Skeletal muscle tissue (tissue), 4 donors: Measurements from ENCODE around the gene TDRD1. TPM values are rescaled to one million over a fixed set of nuclear protein-coding genes. Genes with fewer than 3 reads are reported as not detected.
"Not testable (repeated sequence)": the region's sequence is repeated elsewhere in the genome, so short reads cannot be mapped to it uniquely, and the experiment has no call there.

Experiments used
- H3K27ac ChIP-seq: one replicate; pipeline ENCODE4 v1.7.0; 2013; ENCODE audit warnings: mild to moderate bottlenecking, low read depth, low read length, inconsistent platforms
- H3K27me3 ChIP-seq, 3 donors: one replicate each; pipeline ENCODE4 v1.7.0; 2013; ENCODE audit warnings: low read length in 3 of 3; ENCODE audit not compliant: control insufficient read depth in 3 of 3, insufficient read depth in 3 of 3
- H3K36me3 ChIP-seq, 3 donors: one replicate each; pipeline ENCODE4 v1.7.0; 2013; ENCODE audit warnings: low read length in 3 of 3; ENCODE audit not compliant: control insufficient read depth in 3 of 3, insufficient read depth in 3 of 3
- H3K4me1 ChIP-seq, 3 donors: one replicate each; pipeline ENCODE4 v1.7.0; 2013; ENCODE audit warnings: low read length in 3 of 3, mild to moderate bottlenecking in 3 of 3; ENCODE audit not compliant: control insufficient read depth in 3 of 3, insufficient read depth in 3 of 3
- H3K4me3 ChIP-seq, 3 donors: one replicate each; pipeline ENCODE4 v1.7.0; 2013; ENCODE audit warnings: low read length in 3 of 3
- H3K9ac ChIP-seq, 3 donors: one replicate each; pipeline ENCODE4 v1.7.0; 2013; ENCODE audit warnings: low read length in 3 of 3, mild to moderate bottlenecking in 3 of 3, moderate library complexity in 2 of 3, low read depth in 1 of 3
- H3K9me3 ChIP-seq, 3 donors: one replicate each; pipeline ENCODE4 v1.7.0; 2013; ENCODE audit warnings: low read length in 3 of 3; ENCODE audit not compliant: control insufficient read depth in 3 of 3
- total RNA-seq: library from RNA; depleted of rRNA; stranded (reverse); fragments of >200 nt; gene quantifications from one replicate; pipeline ENCODE4 v1.2.3, GENCODE V29; 2014
- donor health status: Osteomylitis.

The TDRD1 gene
- 0.52 TPM for total RNA-seq

GRCh38 chr10:114179148-114179547 lies at the start of gene TDRD1:
Gene TDRD1 (plus strand): TSS chr10:114179353. CDS start chr10:114187832, 8,479 bp downstream.
- Histone ChIP-seq H3K36me3 (no peaks in the 10 kb centered on the region), H3K27ac (no peak within 1 kb of the TSS), H3K9ac (no peak within 1 kb of the TSS), H3K27me3 (no peaks in the 10 kb centered on the region), H3K9me3 (no peaks in the 10 kb centered on the region), H3K4me3 (no peak within 1 kb of the TSS), H3K4me1 (peaks cover 0 to 10% (median 0%) of the 10 kb centered on the region in 3 donors)

GRCh38 chr10:114131094-114131493 lies 48.1 kb upstream of the TDRD1 start:
- Histone ChIP-seq H3K9me3 (no peaks in the 10 kb centered on the region), H3K4me1 (no peaks in the 10 kb centered on the region), H3K27me3 (no peaks in the 10 kb centered on the region), H3K9ac (no peak overlapping the region), H3K36me3 (peaks cover 14 to 68% (median 51%) of the 10 kb centered on the region in 3 donors), H3K4me3 (no peak overlapping the region), H3K27ac (no peak overlapping the region)

GRCh38 chr10:114135476-114135875 lies 43.7 kb upstream of the TDRD1 start:
- Histone ChIP-seq H3K9ac (no peak overlapping the region), H3K27me3 (no peaks in the 10 kb centered on the region), H3K4me1 (no peaks in the 10 kb centered on the region), H3K4me3 (no peak overlapping the region), H3K36me3 (peaks cover 8 to 47% (median 28%) of the 10 kb centered on the region in 3 donors), H3K27ac (no peak overlapping the region), H3K9me3 (no peaks in the 10 kb centered on the region)

DNA sequence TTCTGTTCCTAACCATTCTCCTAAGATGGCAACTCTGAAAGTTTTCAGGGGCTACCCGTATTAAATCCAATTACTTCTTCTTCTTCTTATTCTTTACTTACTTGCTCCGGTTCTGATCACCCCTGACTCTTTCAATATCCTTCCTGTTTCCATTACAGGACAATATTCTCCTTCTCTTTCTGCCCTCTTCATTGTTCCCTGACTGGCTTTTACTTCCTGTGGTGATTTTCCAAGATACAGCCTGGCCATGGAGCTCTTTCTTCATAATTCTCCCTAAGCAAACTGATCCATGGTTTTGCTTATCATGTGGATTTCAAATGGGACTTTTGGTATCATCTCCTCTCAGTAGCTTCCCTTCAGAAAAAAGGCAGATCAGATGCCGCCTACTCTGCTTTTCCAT lies 40.6 kb upstream of the TDRD1 start:
- peaks cover 2 to 39% (median 22%) of the 10 kb centered on the region in 3 donors for H3K36me3 ChIP-seq

DNA sequence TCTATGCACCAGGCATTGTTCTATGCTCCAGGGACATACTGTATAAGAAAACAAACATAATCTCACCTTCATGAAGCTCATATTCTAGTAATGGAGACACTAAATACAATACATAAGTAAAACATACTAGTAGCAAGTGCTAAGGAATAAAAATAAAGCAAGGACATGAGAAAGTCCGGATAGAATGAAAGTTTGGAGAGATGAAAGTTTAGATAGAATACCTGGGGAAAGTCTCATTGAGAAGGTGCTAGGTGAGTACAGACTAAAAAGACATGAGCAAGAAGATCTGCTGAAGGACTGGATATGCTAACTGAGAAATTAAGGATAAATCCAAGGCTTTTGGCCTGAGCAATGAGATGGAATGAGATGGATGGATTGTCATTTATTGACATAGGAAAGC lies 39.1 kb upstream of the TDRD1 start:
- Histone ChIP-seq H3K27ac (no peak overlapping the region), H3K4me3 (no peak overlapping the region), H3K4me1 (peaks cover 0 to 3% (median 0%) of the 10 kb centered on the region in 3 donors), H3K9me3 (no peaks in the 10 kb centered on the region), H3K27me3 (no peaks in the 10 kb centered on the region), H3K36me3 (peaks cover 2 to 27% (median 21%) of the 10 kb centered on the region in 3 donors), H3K9ac (no peak overlapping the region)

More for the DNA sequence above, 40.6 kb upstream of the TDRD1 start:
- H3K4me3 ChIP-seq, result no peak overlapping the region
- no peak overlapping the region for H3K27ac ChIP-seq
- H3K9ac ChIP-seq, result no peak overlapping the region
- H3K9me3 ChIP-seq, result no peaks in the 10 kb centered on the region
- no peaks in the 10 kb centered on the region for H3K27me3 ChIP-seq
- H3K4me1 ChIP-seq, result peaks cover 0 to 3% (median 0%) of the 10 kb centered on the region in 3 donors

GRCh38 chr10:114140827-114141226 lies 38.3 kb upstream of the TDRD1 start:
- H3K36me3 ChIP-seq, result peaks cover 2 to 19% (median 17%) of the 10 kb centered on the region in 3 donors
- not testable (repeated sequence) for H3K9ac ChIP-seq

GRCh38 chr10:114142018-114142417 lies 37.1 kb upstream of the TDRD1 start:
- Histone ChIP-seq H3K27ac (no peak overlapping the region), H3K9ac (no peak overlapping the region), H3K27me3 (no peaks in the 10 kb centered on the region), H3K36me3 (peaks cover 2 to 18% (median 13%) of the 10 kb centered on the region in 3 donors), H3K4me1 (peaks cover 0 to 3% (median 0%) of the 10 kb centered on the region in 3 donors), H3K4me3 (no peak overlapping the region), H3K9me3 (no peaks in the 10 kb centered on the region)

More at GRCh38 chr10:114140827-114141226, 38.3 kb upstream of the TDRD1 start:
- not testable (repeated sequence) for H3K4me3 ChIP-seq, H3K4me1 ChIP-seq, H3K27me3 ChIP-seq, H3K9me3 ChIP-seq, H3K27ac ChIP-seq

- no peak overlapping the region for H3K4me3 ChIP-seq
- no peak overlapping the region for H3K9ac ChIP-seq
- no peaks in the 10 kb centered on the region for H3K9me3 ChIP-seq
- no peaks in the 10 kb centered on the region for H3K27me3 ChIP-seq
- H3K36me3 ChIP-seq, result peaks cover 3 to 22% (median 16%) of the 10 kb centered on the region in 3 donors
- H3K27ac ChIP-seq, result no peak overlapping the region
- H3K4me1 ChIP-seq, result peaks cover 0 to 3% (median 0%) of the 10 kb centered on the region in 3 donors
Observed at GRCh38 chr10:114143160-114143559, 36.0 kb upstream of the TDRD1 start.

DNA sequence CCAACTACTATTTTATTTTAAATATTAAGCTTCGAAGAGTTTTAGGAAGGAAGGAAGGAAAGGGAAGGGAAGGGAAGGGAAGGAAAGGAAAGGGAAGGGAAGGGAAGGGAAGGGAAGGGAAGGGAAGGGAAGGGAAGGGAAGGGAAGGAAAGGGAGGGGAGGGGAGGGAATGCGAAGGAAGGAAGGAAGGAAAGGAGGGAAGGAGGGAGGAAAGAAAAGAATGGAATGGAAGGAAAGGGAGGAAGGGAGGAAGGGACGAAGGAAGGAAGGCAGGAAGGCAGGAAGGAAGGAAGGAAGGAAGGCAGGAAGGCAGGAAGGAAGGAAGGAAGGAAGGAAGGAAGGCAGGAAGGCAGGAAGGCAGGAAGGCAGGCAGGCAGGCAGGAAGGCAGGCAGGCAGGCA lies 29.7 kb upstream of the TDRD1 start:
- not testable (repeated sequence) for H3K27me3 ChIP-seq, H3K27ac ChIP-seq, H3K4me3 ChIP-seq, H3K9ac ChIP-seq, H3K9me3 ChIP-seq, H3K4me1 ChIP-seq
- peaks cover 2 to 19% (median 18%) of the 10 kb centered on the region in 3 donors for H3K36me3 ChIP-seq

DNA sequence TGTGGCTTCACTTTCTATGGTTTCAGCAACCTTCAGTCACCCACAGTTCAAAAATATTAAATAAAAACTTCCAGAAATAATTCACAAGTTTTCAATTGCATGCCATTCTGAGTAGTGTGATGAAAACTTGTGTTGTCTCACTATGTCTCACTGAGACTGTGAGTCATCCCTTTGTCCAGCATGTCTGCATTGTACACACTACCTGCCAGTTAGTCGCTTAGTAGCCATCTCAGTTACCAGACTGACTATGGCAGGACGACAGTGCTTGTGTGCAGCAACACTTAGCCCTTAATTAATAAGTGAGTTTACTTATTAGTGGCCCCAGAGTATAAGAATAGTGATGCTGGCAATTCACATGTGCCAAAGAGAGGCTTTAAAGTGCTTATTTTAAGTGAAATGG lies 27.7 kb upstream of the TDRD1 start:
- Histone ChIP-seq H3K9ac (no peak overlapping the region), H3K9me3 (no peaks in the 10 kb centered on the region), H3K4me1 (no peaks in the 10 kb centered on the region), H3K27me3 (no peaks in the 10 kb centered on the region), H3K4me3 (no peak overlapping the region), H3K36me3 (peaks cover 2 to 31% (median 25%) of the 10 kb centered on the region in 3 donors), H3K27ac (no peak overlapping the region)
